ENCODE results near the gene TTC7B. TPM values are rescaled to one million over a fixed set of nuclear protein-coding genes. Genes with fewer than 3 reads are reported as not detected.
A peak's percentile ranks its signal among the peaks of the same experiment; 100 is the strongest.

The TTC7B gene
- total and polyA plus RNA-seq, 7 donors, result 18.9 to 97.0 (median 59.0) TPM

DNA sequence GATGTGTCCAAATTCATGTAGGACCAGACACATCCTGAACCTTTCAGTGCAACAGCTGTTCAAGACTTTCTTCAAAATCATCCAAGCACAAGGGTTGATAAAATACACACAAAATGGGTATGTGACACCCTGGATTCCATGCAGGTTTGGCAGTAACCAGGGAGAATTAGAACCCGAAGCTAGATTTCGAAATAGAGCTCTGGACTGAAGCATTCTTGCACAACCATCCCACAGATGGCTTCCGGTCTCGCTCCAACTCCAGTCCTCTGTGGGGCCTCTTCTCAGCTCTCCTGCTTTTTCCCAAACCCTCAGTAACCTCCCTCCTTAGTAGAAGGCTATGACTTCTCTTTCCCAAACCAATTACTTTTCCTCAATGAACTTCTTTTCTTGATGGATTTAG is 171.3 kb downstream of the TTC7B start:
- Histone ChIP-seq H3K27me3 (ENCODE audit: insufficient read depth in 3 of 3, low read length in 2 of 3) (no peaks in the 10 kb centered on the region), H3K9me3 (no peaks in the 10 kb centered on the region), H3K27ac (peak overlapping the region; percentile 87), H3K36me3 (ENCODE audit: insufficient read depth in 1 of 2, low read depth in 1 of 2) (peaks cover 1 to 10% of the 10 kb centered on the region in 2 donors), H3K4me1 (peaks cover 57% of the 10 kb centered on the region), H3K4me3 (no peak overlapping the region)
- intact Hi-C loops (cut with DNase I), result no loop called here
- TF ChIP-seq, protein P1, sequence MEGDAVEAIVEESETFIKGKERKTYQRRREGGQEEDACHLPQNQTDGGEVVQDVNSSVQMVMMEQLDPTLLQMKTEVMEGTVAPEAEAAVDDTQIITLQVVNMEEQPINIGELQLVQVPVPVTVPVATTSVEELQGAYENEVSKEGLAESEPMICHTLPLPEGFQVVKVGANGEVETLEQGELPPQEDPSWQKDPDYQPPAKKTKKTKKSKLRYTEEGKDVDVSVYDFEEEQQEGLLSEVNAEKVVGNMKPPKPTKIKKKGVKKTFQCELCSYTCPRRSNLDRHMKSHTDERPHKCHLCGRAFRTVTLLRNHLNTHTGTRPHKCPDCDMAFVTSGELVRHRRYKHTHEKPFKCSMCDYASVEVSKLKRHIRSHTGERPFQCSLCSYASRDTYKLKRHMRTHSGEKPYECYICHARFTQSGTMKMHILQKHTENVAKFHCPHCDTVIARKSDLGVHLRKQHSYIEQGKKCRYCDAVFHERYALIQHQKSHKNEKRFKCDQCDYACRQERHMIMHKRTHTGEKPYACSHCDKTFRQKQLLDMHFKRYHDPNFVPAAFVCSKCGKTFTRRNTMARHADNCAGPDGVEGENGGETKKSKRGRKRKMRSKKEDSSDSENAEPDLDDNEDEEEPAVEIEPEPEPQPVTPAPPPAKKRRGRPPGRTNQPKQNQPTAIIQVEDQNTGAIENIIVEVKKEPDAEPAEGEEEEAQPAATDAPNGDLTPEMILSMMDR (IDR thresholded peaks at IDR 0.05), result no peak
- ATAC-seq (peak; percentile 62 to 81 (median 68)), DNase-seq (peak; percentile 61 to 78)
- 16 to 41% (median 26%) methylated on average over 4 of the region's 4 CpGs for WGBS, 3 donors

DNA sequence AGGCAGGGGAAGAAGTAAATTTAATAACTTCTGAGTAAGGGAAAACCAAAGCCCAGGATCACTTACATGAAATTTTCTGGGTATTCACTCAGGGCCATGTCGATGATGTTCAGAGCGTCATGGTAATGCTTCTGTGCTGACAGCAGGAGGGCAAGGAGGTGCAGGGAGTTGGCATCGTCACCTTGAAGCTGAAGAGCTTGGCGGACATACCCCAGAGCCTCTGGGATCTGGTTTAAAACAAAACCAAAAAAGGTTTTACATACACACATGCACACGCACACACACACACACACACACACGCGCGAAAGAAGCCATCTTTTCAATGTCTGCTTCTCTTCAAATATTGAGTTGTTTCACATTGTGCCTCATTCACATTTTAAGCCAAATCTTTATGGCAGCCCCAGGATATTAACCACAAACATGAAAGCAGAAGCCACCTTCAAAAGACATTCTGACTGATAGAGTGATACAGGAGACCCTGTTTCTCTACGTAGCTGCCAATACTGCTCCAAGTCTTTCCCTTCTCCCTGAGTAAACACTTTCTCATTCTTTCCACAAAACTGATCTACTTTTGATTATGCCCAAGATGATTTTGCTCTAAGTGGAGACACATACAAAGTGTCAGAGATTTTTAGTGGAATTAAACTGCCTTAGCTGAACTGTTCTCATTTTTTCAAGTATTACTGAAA is 172.1 kb downstream of the TTC7B start:
- Histone ChIP-seq H3K27ac (peak overlapping the region; percentile 87), H3K4me1 (peaks cover 55% of the 10 kb centered on the region)
- ATAC-seq, result no peak

DNA sequence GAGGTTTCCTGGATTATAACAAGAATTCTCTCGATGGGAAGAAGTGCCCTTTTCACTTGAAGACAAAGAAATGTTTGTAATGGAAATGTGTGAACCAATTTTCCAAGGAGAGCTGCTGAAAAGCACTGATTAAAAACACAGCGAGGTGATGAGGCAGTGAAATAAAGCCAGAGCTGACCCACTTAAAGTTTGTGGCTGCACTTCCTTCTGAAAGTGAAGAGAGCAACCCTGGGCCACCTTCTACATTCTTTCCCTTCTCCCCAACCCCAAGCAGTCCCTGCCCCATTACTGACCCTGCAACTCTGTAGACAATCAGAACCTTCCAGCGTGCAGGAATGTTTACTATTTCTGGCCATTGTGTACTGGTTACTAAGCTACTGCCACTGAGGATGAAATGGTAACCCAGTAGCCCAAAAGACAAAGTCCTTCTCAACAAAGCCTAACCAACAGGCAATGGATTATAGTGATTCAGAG is 173.9 kb downstream of the TTC7B start:
- ATAC-seq (no peak), DNase-seq (no peak)
- no peak overlapping the region for H3K4me3 ChIP-seq
- no peaks in the 10 kb centered on the region for H3K27me3 ChIP-seq (ENCODE audit: insufficient read depth in 3 of 3, low read length in 2 of 3)
- no peaks in the 10 kb centered on the region for H3K9me3 ChIP-seq
- peaks cover 4 to 15% of the 10 kb centered on the region in 2 donors for H3K36me3 ChIP-seq (ENCODE audit: insufficient read depth in 1 of 2, low read depth in 1 of 2)
- WGBS, 3 donors, result 25 to 29% (median 25%) methylated on average over 3 of the region's 3 CpGs
- H3K27ac ChIP-seq, result peak overlapping the region; percentile 87
- H3K4me1 ChIP-seq, result peaks cover 51% of the 10 kb centered on the region
- intact Hi-C loops (cut with DNase I), result no loop called here
- TF ChIP-seq, protein P1 (IDR thresholded peaks at IDR 0.05), result no peak

More for the DNA sequence above, 172.1 kb downstream of the TTC7B start:
- peaks cover 4 to 10% of the 10 kb centered on the region in 2 donors for H3K36me3 ChIP-seq (ENCODE audit: insufficient read depth in 1 of 2, low read depth in 1 of 2)
- intact Hi-C loops (cut with DNase I), result no loop called here
- H3K27me3 ChIP-seq (ENCODE audit: insufficient read depth in 3 of 3, low read length in 2 of 3), result no peaks in the 10 kb centered on the region
- DNase-seq, result no peak
- 78 to 81% (median 80%) methylated on average over 9 of the region's 9 CpGs for WGBS, 3 donors
- TF ChIP-seq, protein P1 (IDR thresholded peaks at IDR 0.05), result no peak
- no peak overlapping the region for H3K4me3 ChIP-seq
- no peaks in the 10 kb centered on the region for H3K9me3 ChIP-seq

DNA sequence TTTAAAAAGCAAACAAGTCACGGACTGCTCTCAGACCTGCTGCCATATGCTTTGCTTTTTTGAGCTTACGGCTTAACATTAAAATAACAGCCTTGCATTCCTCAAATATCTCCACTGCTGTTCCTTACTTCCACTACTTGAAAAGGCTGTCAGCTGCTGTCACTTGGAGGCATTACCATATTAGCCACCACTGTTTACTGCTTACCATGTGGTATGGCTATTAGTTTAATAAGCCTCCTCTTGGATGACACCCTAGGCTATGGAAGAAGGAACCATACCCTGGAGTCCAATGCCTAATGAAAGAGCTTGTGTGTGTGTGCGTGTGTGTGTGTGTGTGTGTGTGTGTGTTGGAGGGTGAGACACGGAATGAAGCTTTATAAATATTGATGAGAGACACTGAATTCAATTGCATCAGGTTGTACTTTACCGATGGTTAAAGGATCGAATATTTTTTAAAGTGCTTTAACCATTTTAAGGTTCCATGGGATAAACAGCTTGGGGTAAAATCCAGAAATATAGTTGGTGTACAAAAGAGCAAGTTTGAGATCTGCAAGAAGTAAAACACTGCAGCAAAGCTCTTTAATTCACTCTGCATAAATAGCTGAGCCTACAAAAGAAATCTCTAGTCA is 174.5 kb downstream of the TTC7B start:
- Histone ChIP-seq H3K4me3 (no peak overlapping the region), H3K27me3 (ENCODE audit: insufficient read depth in 3 of 3, low read length in 2 of 3) (no peaks in the 10 kb centered on the region), H3K4me1 (peaks cover 51% of the 10 kb centered on the region), H3K9me3 (no peaks in the 10 kb centered on the region), H3K27ac (peak overlapping the region; percentile 87), H3K36me3 (ENCODE audit: insufficient read depth in 1 of 2, low read depth in 1 of 2) (peaks cover 4 to 15% of the 10 kb centered on the region in 2 donors)
- TF ChIP-seq, protein P1 (IDR thresholded peaks at IDR 0.05), result no peak
- DNase-seq (no peak), ATAC-seq (no peak)
- intact Hi-C loops (cut with DNase I), result no loop called here
- 46 to 50% (median 48%) methylated on average over 6 of the region's 6 CpGs for WGBS, 3 donors

Data from psoas muscle (tissue), 8 donors.